Fibroblast of skin of back (primary cell): ENCODE results near the gene CAMK1D.

Experiments used
- DNase-seq: peaks from one replicate; pipeline ENCODE4 v3.0.0-alpha.2; 2013

Gene CAMK1D

GRCh38 chr10:12631787-12632562 is 282.6 kb downstream of the CAMK1D start:
- DNase-seq, result no peak

- no peak for DNase-seq
Measured at GRCh38 chr10:12633776-12634620, 284.7 kb downstream of the CAMK1D start.

- no peak for DNase-seq
Measured at GRCh38 chr10:12634621-12634931, 285.2 kb downstream of the CAMK1D start.

GRCh38 chr10:12635127-12635541 is 285.8 kb downstream of the CAMK1D start:
- DNase-seq, result no peak

GRCh38 chr10:12636571-12636970 is 287.2 kb downstream of the CAMK1D start:
- no peak for DNase-seq

GRCh38 chr10:12637649-12638048 is 288.3 kb downstream of the CAMK1D start:
- no peak for DNase-seq

- DNase-seq, result peak; percentile 17
Measured at GRCh38 chr10:12638103-12638502, 288.8 kb downstream of the CAMK1D start.

- DNase-seq, result no peak
Measured at GRCh38 chr10:12638781-12639180, 289.4 kb downstream of the CAMK1D start.

GRCh38 chr10:12639996-12640944 is 290.9 kb downstream of the CAMK1D start:
- DNase-seq, result no peak

GRCh38 chr10:12642036-12642435 is 292.7 kb downstream of the CAMK1D start:
- DNase-seq, result no peak

GRCh38 chr10:12643279-12643678 is 293.9 kb downstream of the CAMK1D start:
- DNase-seq, result no peak

GRCh38 chr10:12644380-12645144 is 295.2 kb downstream of the CAMK1D start:
- DNase-seq, result no peak

- DNase-seq, result no peak
Measured at GRCh38 chr10:12645449-12645848, 296.1 kb downstream of the CAMK1D start.

- no peak for DNase-seq
Measured at GRCh38 chr10:12649012-12649584, 299.8 kb downstream of the CAMK1D start.

GRCh38 chr10:12650122-12650521 is 300.8 kb downstream of the CAMK1D start:
- DNase-seq, result no peak

GRCh38 chr10:12650538-12651298 is 301.4 kb downstream of the CAMK1D start:
- DNase-seq, result no peak

- no peak for DNase-seq
Measured at GRCh38 chr10:12655940-12656339, 306.6 kb downstream of the CAMK1D start.

GRCh38 chr10:12656518-12657142 is 307.3 kb downstream of the CAMK1D start:
- DNase-seq, result peak; percentile 51

GRCh38 chr10:12657489-12657888 is 308.1 kb downstream of the CAMK1D start:
- no peak for DNase-seq

- no peak for DNase-seq
Measured at GRCh38 chr10:12658526-12658925, 309.2 kb downstream of the CAMK1D start.
